Measurements from ENCODE around the gene TMEM97. TPM values are rescaled to one million over a fixed set of nuclear protein-coding genes. Genes with fewer than 3 reads are reported as not detected.

The TMEM97 gene
- total RNA-seq, 3 donors from 2014 or later = 14.3 to 25.1 (median 18.1) TPM

- no peak for ATAC-seq
- H3K36me3 ChIP-seq (ENCODE audit: low read depth) = peaks cover 6% of the 10 kb centered on the region
These were observed 22.5 kb downstream of the TMEM97 start for GRCh38 chr17:28341516-28341915.

GRCh38 chr17:28342313-28342712 is 23.3 kb downstream of the TMEM97 start:
- no peak for TF ChIP-seq CTCF (IDR thresholded peaks at IDR 0.05)
- DNase-seq (no peak), ATAC-seq (no peak)
- Histone ChIP-seq H3K9me3 (no peaks in the 10 kb centered on the region), H3K4me3 (no peak overlapping the region), H3K4me1 (ENCODE audit: low read depth) (no peaks in the 10 kb centered on the region), H3K36me3 (ENCODE audit: low read depth) (peaks cover 6% of the 10 kb centered on the region)
- intact Hi-C loops (cut with DNase I, micrococcal nuclease) = no loop called here

More at GRCh38 chr17:28341516-28341915, 22.5 kb downstream of the TMEM97 start:
- H3K4me3 ChIP-seq = no peak overlapping the region
- intact Hi-C loops (cut with DNase I, micrococcal nuclease) = no loop called here
- peaks cover 3% of the 10 kb centered on the region for H3K4me1 ChIP-seq (ENCODE audit: low read depth)
- H3K9me3 ChIP-seq = no peaks in the 10 kb centered on the region
- TF ChIP-seq CTCF (IDR thresholded peaks at IDR 0.05) = no peak
- no peak for DNase-seq

GRCh38 chr17:28343491-28343932 is 24.5 kb downstream of the TMEM97 start:
- TF ChIP-seq CTCF (IDR thresholded peaks at IDR 0.05) = no peak
- Histone ChIP-seq H3K9me3 (no peaks in the 10 kb centered on the region), H3K36me3 (ENCODE audit: low read depth) (peaks cover 10% of the 10 kb centered on the region), H3K4me3 (no peak overlapping the region), H3K4me1 (ENCODE audit: low read depth) (no peaks in the 10 kb centered on the region)
- DNase-seq = no peak
- intact Hi-C loops (cut with DNase I, micrococcal nuclease) = no loop called here
- no peak for ATAC-seq

- H3K4me1 ChIP-seq (ENCODE audit: low read depth) = no peaks in the 10 kb centered on the region
- TF ChIP-seq CTCF (IDR thresholded peaks at IDR 0.05) = no peak
- DNase-seq (no peak), ATAC-seq (no peak)
- no peaks in the 10 kb centered on the region for H3K9me3 ChIP-seq
- no peak overlapping the region for H3K4me3 ChIP-seq
- peaks cover 10% of the 10 kb centered on the region for H3K36me3 ChIP-seq (ENCODE audit: low read depth)
- intact Hi-C loops (cut with DNase I, micrococcal nuclease) = no loop called here
These were observed 25.0 kb downstream of the TMEM97 start for GRCh38 chr17:28344011-28344410.

GRCh38 chr17:28344435-28344901 is 25.5 kb downstream of the TMEM97 start:
- Histone ChIP-seq H3K4me3 (no peak overlapping the region), H3K9me3 (no peaks in the 10 kb centered on the region), H3K36me3 (ENCODE audit: low read depth) (peaks cover 10% of the 10 kb centered on the region), H3K4me1 (ENCODE audit: low read depth) (no peaks in the 10 kb centered on the region)
- ATAC-seq = no peak
- intact Hi-C loops (cut with DNase I, micrococcal nuclease) = no loop called here
- no peak for TF ChIP-seq CTCF (IDR thresholded peaks at IDR 0.05)
- no peak for DNase-seq

Data from mucosa of descending colon (tissue), 3 donors.